Endothelial cell of umbilical vein (primary cell): Measurements from ENCODE around the gene AGBL4. TPM values are rescaled to one million over a fixed set of nuclear protein-coding genes. Genes with fewer than 3 reads are reported as not detected.

Experiments
- BruUV-seq: library from RNA; stranded (reverse); fragments of 400-500 nt; replicated peaks from 2 replicates; lab custom pipeline; 2021; lab: Mats Ljungman, UMichigan
- CTCF ChIA-PET: fragments of 300-600, 350-600 bp; sonication (Branson Sonifier 250); formaldehyde crosslinking; loops from one replicate; lab custom pipeline; 2021; ENCODE audit warnings: antibody characterized with exemption, inconsistent platforms; lab: Charles Lee
- POLR2A ChIA-PET: fragments of 300-600, 350-600 bp; sonication (Branson Sonifier 250); formaldehyde crosslinking; loops from one replicate; lab custom pipeline; 2021; ENCODE audit warnings: antibody characterized with exemption, inconsistent platforms; lab: Charles Lee
- DNase-seq: peaks from one replicate; pipeline ENCODE4 v3.0.0-alpha.2; 2011; ENCODE audit warnings: low read depth, low spot score
- FAIRE-seq: peaks from 2 replicates; lab custom pipeline; 2011; peaks lifted over from hg19 to GRCh38; lab: Jason Lieb, UNC
- H2AFZ ChIP-seq: 2 replicates; pipeline ENCODE4 v1.6.0; 2012; ENCODE audit warnings: low read depth, low read length, control low read depth, inconsistent platforms
- H3K27ac ChIP-seq: 2 replicates; pipeline ENCODE4 v1.5.1; 2011; ENCODE audit warnings: low read depth, mild to moderate bottlenecking, control low read depth, low read length, moderate library complexity; ENCODE audit not compliant: insufficient read depth
- H3K27me3 ChIP-seq, 2 experiments: 2 replicates each; pipeline versions ENCODE4 v1.6.0 to v1.6.1; 2011; ENCODE audit warnings: low read length in 2 of 2, mixed read lengths in 1 of 2; ENCODE audit not compliant: control insufficient read depth in 2 of 2, insufficient read depth in 2 of 2
- H3K36me3 ChIP-seq, 2 experiments: 2 replicates in 1 of 2; 3 replicates in 1 of 2; pipeline ENCODE4 v1.5.1; 2011; ENCODE audit warnings: low read length in 2 of 2, mild to moderate bottlenecking in 1 of 2, moderate library complexity in 1 of 2; ENCODE audit not compliant: control insufficient read depth in 2 of 2, insufficient read depth in 2 of 2; ENCODE audit errors: extremely low read depth in 1 of 2
- H3K4me1 ChIP-seq: 3 replicates; pipeline ENCODE4 v1.5.1; 2011; ENCODE audit warnings: mild to moderate bottlenecking, low read length; ENCODE audit not compliant: control insufficient read depth, insufficient read depth; ENCODE audit errors: extremely low read depth
- H3K4me2 ChIP-seq: 2 replicates; pipeline ENCODE4 v1.6.1; 2011; ENCODE audit warnings: low read length, control low read depth, mixed read lengths; ENCODE audit not compliant: insufficient read depth
- H3K4me3 ChIP-seq, 3 experiments: fragments of 200-600 bp in 1 of 3; sonication (generic), shearing (Covaris generic) in 1 of 3; replicated peaks in 1 of 3; 2 replicates each; pipeline ENCODE4 v1.5.1; 2011 to 2016; ENCODE audit warnings: control low read depth in 3 of 3, low read length in 3 of 3, mild to moderate bottlenecking in 2 of 3, inconsistent platforms in 1 of 3, low read depth in 1 of 3, moderate library complexity in 1 of 3; ENCODE audit not compliant: insufficient read depth in 1 of 3
- H3K79me2 ChIP-seq: 2 replicates; pipeline ENCODE4 v1.6.0; 2012; ENCODE audit warnings: low read length, inconsistent platforms; ENCODE audit not compliant: control insufficient read depth, insufficient read depth
- H3K9ac ChIP-seq: replicated peaks from 2 replicates; pipeline ENCODE3; 2011; ENCODE audit warnings: low read length, control low read depth; ENCODE audit not compliant: insufficient read depth; ENCODE audit errors: extremely low read depth
- H3K9me1 ChIP-seq: replicated peaks from 3 replicates; pipeline ENCODE4 v1.6.0; 2011; ENCODE audit warnings: mild to moderate bottlenecking, low read length; ENCODE audit not compliant: control insufficient read depth, insufficient read depth; ENCODE audit errors: extremely low read depth
- H3K9me3 ChIP-seq: replicated peaks from 2 replicates; pipeline ENCODE4 v1.5.1; 2012; ENCODE audit warnings: low read length, inconsistent platforms; ENCODE audit not compliant: control insufficient read depth, insufficient read depth
- H4K20me1 ChIP-seq: replicated peaks from 2 replicates; pipeline ENCODE3; 2011; ENCODE audit warnings: mild to moderate bottlenecking, low read length; ENCODE audit not compliant: control insufficient read depth, insufficient read depth; ENCODE audit errors: extremely low read depth
- CTCF ChIP-seq, 2 donors: IDR thresholded peaks; 1 replicate in 1 of 2; 2 replicates in 1 of 2; pipeline ENCODE4 v1.5.1; 2011; ENCODE audit warnings: low read length in 2 of 2, mild to moderate bottlenecking in 2 of 2, moderate library complexity in 2 of 2, control low read depth in 1 of 2, inconsistent platforms in 1 of 2, low read depth in 1 of 2; ENCODE audit not compliant: insufficient read depth in 1 of 2; ENCODE audit errors: extremely low read depth in 1 of 2
- EZH2 ChIP-seq: IDR thresholded peaks from 2 replicates; pipeline ENCODE4 v1.6.1; 2012; ENCODE audit warnings: borderline replicate concordance, low read depth, mild to moderate bottlenecking, moderate library complexity, low read length, inconsistent platforms; ENCODE audit not compliant: severe bottlenecking
- FOS ChIP-seq: IDR thresholded peaks from 2 replicates; pipeline ENCODE4 v1.6.1; 2011; ENCODE audit warnings: mild to moderate bottlenecking, low read length, moderate library complexity, borderline replicate concordance; ENCODE audit not compliant: insufficient read depth
- GATA2 ChIP-seq: IDR thresholded peaks from 2 replicates; pipeline ENCODE4 v1.7.0; 2011; ENCODE audit warnings: low read depth, mild to moderate bottlenecking, moderate library complexity, mixed read lengths, low read length; ENCODE audit not compliant: insufficient read length, insufficient read depth
- JUN ChIP-seq: IDR thresholded peaks from 2 replicates; pipeline ENCODE4 v1.6.1; 2011; ENCODE audit warnings: borderline replicate concordance, low read depth; ENCODE audit not compliant: insufficient read length, insufficient read depth
- MAX ChIP-seq: IDR thresholded peaks from 2 replicates; pipeline ENCODE4 v1.6.1; 2011; ENCODE audit not compliant: insufficient read depth, insufficient read length
- MYC ChIP-seq: IDR thresholded peaks from one replicate; pipeline ENCODE4 v1.6.1; 2011; ENCODE audit warnings: mild to moderate bottlenecking, low read depth, low read length
- POLR2A ChIP-seq: IDR thresholded peaks from 2 replicates; pipeline ENCODE4 v1.6.1; 2012; ENCODE audit warnings: low read depth, mild to moderate bottlenecking, control low read depth, low read length
- POLR2AphosphoS5 ChIP-seq: IDR thresholded peaks from 2 replicates; pipeline ENCODE4 v1.6.1; 2012; ENCODE audit warnings: low read depth, mild to moderate bottlenecking, control low read depth, low read length, moderate library complexity; ENCODE audit not compliant: insufficient read depth
- dilution Hi-C: fragments of 300-500 bp; cut with MboI; formaldehyde crosslinking; loops from one replicate; pipeline ENCODE4 v1.15.0; 2019; ENCODE audit warnings: low sequenced_read_pairs; ENCODE audit not compliant: extremely low pct_ligation_motif_present
- intact Hi-C: fragments of 100-400 bp; cut with micrococcal nuclease; formaldehyde crosslinking; loops from one replicate; pipeline ENCODE4 v1.10.0; 2022
- polyA plus RNA-seq, 4 experiments: library from polyadenylated mRNA; depleted of rRNA in 3 of 4; stranded (reverse) in 3 of 4; unstranded in 1 of 4; fragments of >200 nt; gene quantifications; 2 replicates each; pipeline versions ENCODE4 v1.2.1 to v1.2.3, GENCODE V29; 2011 to 2012; ENCODE audit warnings: missing spikeins in 1 of 4
- total RNA-seq: library from RNA; stranded (reverse); gene quantifications from 2 replicates; pipeline ENCODE4 v1.2.3, GENCODE V29; 2021

Gene AGBL4
- total and polyA plus RNA-seq, 2 donors (not counting 3 experiments of a cell fraction or from before 2014, with no cell fraction given): not detected

GRCh38 chr1:48772211-48772610, 1251.5 kb downstream of the AGBL4 start:
- TF ChIP-seq MYC: no peak
- TF ChIP-seq MAX: no peak
- no peak for TF ChIP-seq GATA2
- TF ChIP-seq FOS: no peak
- no peak for TF ChIP-seq CTCF (IDR thresholded peaks at IDR 0.05; ENCODE audit: extremely low read depth in 1 of 2, insufficient read depth in 1 of 2, low read depth in 1 of 2, low read length in 2 of 2)
- no peak for TF ChIP-seq POLR2A
- no peak for TF ChIP-seq JUN
- TF ChIP-seq EZH2: no peak
- no peak for TF ChIP-seq POLR2AphosphoS5
- no peak overlapping the region for H3K4me2 ChIP-seq
- ChIA-PET CTCF (no interaction called here), POLR2A (no interaction called here)
- no peaks in the 10 kb centered on the region for H3K9me3 ChIP-seq
- DNase-seq (no peak), FAIRE-seq (no peak)
- peaks cover 0 to 2% of the 10 kb centered on the region in 2 experiments for H3K27me3 ChIP-seq
- H3K27ac ChIP-seq: no peak overlapping the region
- dilution Hi-C loops (no loop called here), intact Hi-C loops (no loop called here)
- no TSS peak for BruUV-seq
- H3K36me3 ChIP-seq: no peaks in the 10 kb centered on the region
- no peaks in the 10 kb centered on the region for H3K79me2 ChIP-seq
- no peaks in the 10 kb centered on the region for H4K20me1 ChIP-seq
- H3K4me3 ChIP-seq: no peak overlapping the region
- no peak overlapping the region for H2AFZ ChIP-seq
- no peaks in the 10 kb centered on the region for H3K4me1 ChIP-seq
- no peaks in the 10 kb centered on the region for H3K9me1 ChIP-seq
- H3K9ac ChIP-seq: no peak overlapping the region
